Coronary artery (tissue), 2 donors: ENCODE measurements around the gene STX2.

Experiments used
- DNase-seq: peaks from one replicate; pipeline ENCODE4 v3.0.0-alpha.2; 2017; ENCODE audit warnings: low spot score
- H3K27ac ChIP-seq, 2 donors: fragments of 200-600 bp; sonication (generic); one replicate each; pipeline ENCODE4 v1.5.1; 2016 to 2019
- H3K4me3 ChIP-seq: fragments of 200-600 bp; sonication (generic); 2 replicates; pipeline ENCODE4 v1.5.1; 2016; ENCODE audit warnings: mild to moderate bottlenecking, moderate library complexity
- CTCF ChIP-seq: fragments of 200-600 bp; sonication (generic); IDR thresholded peaks from one replicate; pipeline ENCODE4 v1.5.1; 2019; ENCODE audit warnings: antibody characterized with exemption

The STX2 gene

GRCh38 chr12:130745921-130746320 lies 93.1 kb downstream of the STX2 start:
- no peak overlapping the region for H3K27ac ChIP-seq
- no peak overlapping the region for H3K4me3 ChIP-seq
- TF ChIP-seq CTCF = no peak
- no peak for DNase-seq

- H3K4me3 ChIP-seq = no peak overlapping the region
- no peak for DNase-seq
- no peak overlapping the region for H3K27ac ChIP-seq
- TF ChIP-seq CTCF = no peak
These were observed 94.8 kb downstream of the STX2 start for GRCh38 chr12:130744274-130744673.

GRCh38 chr12:130743606-130744005 lies 95.4 kb downstream of the STX2 start:
- no peak overlapping the region for H3K27ac ChIP-seq
- no peak overlapping the region for H3K4me3 ChIP-seq
- no peak for TF ChIP-seq CTCF
- no peak for DNase-seq

DNA sequence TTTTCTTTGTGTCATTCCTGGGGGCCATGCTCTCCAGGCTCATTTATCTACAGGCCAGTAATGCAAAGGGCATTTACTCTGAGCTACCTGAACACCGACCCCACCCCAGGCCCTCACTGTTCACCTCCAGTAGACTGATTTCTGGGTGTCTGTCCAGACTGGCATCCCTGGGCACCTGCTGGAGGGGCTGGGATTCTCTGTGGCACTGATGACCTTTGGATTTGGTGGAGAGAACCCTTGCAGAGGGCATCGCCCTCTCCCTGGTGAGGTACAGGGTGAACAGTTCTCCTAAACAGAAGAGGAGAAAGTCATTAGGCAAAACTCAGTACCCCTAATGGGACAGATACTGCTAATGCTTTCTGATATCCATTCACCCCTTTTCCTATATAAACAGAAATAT lies 95.9 kb downstream of the STX2 start:
- Histone ChIP-seq H3K27ac (no peak overlapping the region), H3K4me3 (no peak overlapping the region)
- TF ChIP-seq CTCF = no peak
- DNase-seq = no peak

GRCh38 chr12:130742716-130743115 lies 96.3 kb downstream of the STX2 start:
- H3K4me3 ChIP-seq = no peak overlapping the region
- DNase-seq = no peak
- TF ChIP-seq CTCF = no peak
- no peak overlapping the region for H3K27ac ChIP-seq

- TF ChIP-seq CTCF = no peak
- H3K27ac ChIP-seq = no peak overlapping the region
- DNase-seq = no peak
- no peak overlapping the region for H3K4me3 ChIP-seq
These were observed 96.9 kb downstream of the STX2 start for GRCh38 chr12:130742112-130742511.
